Measurements from ENCODE around the gene TUT1.
"Not testable (repeated sequence)": the region's sequence is repeated elsewhere in the genome, so short reads cannot be mapped to it uniquely, and the experiment has no call there.

Gene TUT1

DNA sequence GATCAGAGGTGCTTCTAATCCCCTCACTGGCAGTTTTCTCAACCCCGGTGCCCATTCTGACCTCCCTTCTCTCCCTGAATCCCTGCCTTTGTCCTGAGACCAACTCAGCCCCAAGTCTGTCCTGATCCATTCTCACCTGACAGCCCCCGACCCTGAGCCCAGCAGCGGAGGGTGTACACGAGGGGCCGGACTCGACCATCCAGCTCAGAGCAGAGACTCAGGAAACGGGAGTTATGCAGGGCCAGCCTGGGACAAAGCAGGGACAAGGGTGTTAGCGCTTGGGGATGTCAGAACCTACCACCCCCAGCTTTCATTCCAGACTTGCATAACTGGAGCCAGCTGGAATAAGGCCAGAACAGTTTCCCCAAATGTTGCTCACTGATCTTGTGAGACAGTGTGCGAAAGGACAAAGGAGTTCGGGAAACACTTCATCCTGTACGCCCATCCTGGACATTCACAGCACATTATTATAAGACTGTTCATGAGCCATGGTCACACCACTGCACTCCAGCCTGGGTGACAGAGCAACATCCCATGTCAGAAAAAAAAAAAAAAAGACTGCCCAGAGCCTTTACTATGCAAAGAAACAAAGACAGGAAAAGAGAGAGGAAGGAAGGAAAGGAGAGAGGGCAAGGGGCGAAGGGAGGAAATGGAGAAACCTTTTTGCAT, 14.1 kb downstream of the TUT1 start:
- no peak for DNase-seq

DNA sequence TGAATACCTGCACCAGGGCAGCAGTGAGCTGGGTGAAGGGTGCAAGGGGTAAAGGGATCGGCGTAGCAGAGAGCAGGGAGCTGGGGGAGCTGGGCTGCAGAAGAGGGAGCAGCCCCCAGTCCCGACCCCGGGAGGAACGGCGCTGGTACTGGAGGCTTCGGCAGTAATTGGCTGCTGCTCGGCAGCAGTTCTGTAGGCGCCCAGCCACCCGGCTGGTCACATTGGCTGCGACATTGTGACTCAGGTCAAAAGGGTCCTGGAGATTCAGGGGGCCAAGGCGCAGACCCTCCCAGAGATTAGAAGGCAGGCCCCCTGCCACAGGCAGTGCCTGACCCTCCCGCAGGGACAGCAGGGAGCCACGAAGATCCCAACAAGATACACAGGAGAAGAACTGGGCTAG, 15.5 kb downstream of the TUT1 start:
- DNase-seq, result no peak

DNA sequence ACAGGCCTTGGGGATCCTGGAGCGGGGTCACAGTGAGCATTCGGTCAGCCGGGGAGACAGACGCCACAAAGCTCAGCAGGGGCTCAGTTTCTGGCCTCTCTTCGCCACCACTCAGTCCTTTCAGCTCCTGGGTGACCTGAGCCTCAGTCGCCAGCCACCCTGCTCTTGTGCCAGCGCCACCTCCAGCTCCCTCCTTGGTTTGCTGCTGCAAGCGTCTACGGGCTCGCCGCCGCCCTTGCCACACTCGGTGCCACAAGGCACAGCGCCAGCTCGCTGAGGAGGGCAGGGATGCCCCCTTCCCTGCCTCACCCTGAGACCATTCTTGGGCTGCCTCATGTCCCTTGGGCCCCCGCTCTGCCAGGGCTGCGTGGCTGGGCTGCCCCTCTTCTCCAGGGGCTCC, 16.2 kb downstream of the TUT1 start:
- DNase-seq, result peak; percentile 49

DNA sequence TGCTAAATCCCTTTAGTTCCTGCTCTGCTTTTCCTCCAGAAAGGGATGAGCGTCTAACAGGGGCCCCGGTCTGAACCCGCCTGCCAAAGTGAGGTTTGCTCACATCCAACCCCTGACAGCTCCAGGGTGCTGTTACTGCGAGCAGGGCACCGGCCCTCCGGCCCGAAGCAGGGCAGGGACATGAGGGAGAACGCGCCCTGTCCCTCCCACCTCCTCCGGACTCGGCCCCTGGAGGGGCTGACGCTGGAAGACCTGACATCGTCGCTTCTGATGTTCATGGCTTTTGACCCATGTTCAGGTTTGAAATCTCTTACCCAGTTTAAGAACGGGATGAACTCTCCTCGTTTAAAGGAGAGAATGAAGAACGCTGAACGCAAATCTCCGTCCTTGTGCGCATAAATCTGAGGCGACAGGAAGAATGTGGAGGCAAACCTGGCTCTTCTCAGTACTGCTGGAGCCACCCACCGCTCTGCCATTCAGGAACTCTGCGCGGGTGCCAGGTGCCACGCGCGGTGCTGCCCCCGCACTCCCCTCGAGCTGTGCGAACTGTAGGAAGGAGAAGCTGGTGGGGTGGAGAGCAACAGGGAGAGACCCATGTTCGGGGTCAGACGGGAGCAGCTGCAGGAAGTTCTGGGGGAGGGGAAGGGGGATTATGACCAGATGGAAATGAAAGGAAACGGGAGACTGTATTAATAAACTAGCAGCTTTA, 16.8 kb downstream of the TUT1 start:
- peak; percentile 47 for DNase-seq

DNA sequence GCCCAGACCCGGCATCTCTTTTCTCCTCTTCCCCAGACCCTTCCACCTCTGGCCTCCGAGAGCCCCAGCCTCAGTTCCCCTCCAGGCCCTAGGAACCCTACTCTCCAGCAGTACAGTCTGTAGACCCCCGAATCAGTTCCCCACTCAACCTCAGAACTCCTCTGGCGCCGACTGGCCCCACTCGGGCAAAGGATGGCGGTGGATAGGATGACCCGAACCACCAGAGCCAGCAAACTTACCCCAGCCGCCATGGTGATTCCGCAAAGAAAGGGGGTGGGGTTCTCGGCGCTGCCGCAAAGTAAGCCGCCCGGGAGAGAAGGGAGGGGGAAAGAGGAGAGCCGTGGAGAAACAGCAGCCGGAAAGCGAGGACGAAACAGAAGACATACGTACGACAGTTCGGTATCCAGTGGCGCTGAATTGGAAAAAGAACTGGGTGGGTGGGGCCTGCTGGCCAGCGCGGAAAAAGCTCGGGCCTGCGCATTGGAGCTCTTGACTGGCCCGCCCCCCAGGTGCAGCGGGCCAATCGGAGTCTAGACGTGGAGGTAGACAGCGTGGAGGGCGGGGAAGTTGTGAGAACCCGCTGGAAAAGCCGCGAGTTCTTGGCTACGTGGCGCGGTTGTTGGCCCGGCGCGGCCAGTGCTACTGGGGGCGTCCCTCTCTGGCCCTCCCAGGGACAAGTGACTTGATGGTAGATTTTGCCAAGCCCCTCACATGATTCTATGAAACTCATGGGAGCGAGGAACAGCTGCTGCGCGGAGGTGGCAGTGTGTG, 17.5 kb downstream of the TUT1 start, which contains the start of gene EEF1G:
EEF1G (minus strand) TSS at position 300 of the 771 bp plus-strand sequence; CDS start at position 251, 49 bp downstream.
- DNase-seq, result peak; percentile 99

DNA sequence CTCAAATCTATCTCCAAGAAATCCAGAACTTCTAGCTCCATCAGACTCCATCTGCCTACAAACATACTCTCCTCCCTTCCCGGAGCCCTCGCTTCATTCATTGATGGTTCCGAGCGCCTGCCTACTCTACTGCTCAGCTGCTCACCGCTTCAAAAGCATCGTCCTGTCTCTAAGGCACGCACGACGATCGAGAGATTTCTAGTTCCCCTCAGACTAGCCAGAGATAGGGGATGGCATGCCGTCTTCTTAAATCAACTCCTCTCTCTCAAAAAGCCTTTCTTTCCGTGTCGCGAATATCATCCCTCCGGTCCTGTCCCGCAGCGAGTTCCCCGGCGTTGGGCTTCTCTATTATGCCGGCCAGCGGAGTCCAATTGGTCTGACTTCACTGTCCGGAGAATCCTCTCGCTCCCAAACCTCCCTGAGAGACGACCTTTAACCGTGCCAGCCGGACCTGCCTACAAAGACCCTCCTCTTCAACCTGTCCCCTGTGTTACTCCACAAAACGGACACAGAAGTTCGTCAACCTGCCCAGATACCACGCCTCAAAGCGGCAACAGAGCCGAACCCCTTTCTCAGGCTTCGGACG, 18.2 kb downstream of the TUT1 start:
- DNase-seq, result peak; percentile 18

DNA sequence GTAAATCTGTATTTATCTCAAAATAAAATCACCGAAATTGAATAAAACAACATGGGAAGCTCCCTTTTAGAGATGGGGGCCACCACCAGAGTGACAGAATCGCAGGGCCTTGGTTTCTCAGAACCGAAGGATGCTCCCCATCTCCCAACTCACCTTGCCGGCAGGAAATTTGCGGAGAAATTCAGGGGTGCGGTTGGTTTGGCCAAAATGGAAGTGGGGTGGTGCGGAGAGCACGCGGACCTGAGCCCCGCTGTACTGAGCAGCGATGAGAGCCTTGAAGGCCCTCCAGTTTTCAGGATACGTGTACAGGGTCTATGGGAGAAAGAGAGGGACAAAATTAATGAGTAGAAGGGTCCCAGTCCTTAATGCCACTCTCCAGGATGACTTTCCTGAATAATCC, 18.9 kb downstream of the TUT1 start:
- DNase-seq, result no peak

DNA sequence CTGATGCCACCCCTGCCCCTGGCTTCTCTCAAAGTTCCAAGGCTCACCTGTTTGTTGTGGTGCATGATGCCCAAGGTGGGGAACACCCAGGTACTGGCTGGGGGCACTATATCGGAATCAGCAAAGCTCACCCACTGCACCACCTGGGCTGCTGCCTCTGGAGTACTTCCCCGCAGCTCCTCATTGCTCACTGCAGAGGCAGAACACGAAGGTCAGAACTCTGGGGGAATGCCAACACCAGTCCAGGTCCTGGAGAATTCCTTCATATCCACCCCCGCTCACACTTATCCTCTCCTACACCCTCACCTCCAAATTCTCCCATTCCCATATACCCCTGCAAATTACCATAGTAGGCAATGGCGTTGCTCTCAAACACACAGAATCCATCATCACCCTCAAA, 19.8 kb downstream of the TUT1 start:
- not testable (repeated sequence) for DNase-seq

DNA sequence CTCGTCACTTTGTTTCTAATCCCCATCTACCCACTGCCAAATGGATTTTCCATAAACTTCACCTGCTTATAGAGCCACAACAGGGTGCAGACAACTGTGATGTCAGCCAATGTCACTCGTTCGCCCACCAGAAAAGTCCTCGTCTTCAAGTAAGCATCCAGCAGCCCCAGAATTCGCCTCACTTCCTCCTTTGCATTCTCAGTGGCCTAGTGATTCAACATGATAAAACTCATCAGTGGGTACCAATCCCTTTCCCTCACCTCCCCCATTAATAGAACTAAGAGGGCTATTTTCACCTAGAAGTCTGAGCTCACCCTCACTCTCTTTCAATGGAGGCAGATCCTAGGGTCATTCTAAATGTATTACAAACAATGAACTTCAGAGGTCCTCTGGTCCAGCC, 20.4 kb downstream of the TUT1 start:
- DNase-seq, result not testable (repeated sequence)

DNA sequence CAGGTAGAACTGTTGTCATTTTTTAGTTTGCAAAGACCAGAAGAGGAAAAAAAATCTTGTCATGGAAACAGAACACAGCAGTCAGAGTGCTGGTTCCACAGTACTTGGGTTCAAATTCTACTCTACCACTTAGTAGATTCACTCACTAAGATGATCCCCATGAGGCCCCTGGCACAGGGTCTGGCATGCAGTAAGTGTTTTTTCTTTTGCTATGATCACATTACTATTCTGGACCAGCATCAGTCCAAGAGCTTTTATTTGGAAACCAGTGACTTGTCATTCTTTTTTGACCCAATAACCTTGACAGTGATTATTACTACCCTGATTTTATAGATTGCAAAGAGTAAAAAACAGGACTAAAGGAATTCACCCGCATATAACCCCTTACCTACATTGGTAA, 21.7 kb downstream of the TUT1 start:
- no peak for DNase-seq

DNA sequence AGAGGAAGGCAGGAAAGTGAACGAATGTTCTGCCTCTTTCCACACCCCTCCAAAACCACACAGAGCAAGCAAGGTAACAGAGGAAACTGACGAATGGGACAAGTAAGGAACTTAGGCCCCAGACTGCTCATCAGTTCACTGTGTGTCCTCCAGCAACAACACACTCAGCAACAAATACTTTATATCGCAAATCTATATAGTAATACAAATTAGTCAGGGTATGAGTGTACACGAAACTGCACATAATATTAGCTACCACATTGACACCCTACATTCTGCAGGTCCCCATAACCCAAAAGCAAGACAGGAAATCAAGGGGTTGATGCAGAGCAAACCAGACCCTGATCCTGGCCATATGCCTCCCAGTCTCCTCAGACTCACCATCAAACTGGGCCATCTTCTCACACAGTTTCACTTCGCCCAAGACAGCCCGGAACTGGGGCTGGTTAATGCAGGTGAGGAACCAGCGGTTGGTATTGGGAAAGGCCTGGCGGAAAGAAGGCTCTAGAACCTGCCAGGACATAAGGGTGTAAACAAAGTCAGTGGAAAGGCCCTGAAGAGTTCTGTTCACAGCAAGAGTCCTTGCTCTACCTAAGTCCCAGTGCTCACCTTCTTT, 24.2 kb downstream of the TUT1 start:
- DNase-seq, result no peak

DNA sequence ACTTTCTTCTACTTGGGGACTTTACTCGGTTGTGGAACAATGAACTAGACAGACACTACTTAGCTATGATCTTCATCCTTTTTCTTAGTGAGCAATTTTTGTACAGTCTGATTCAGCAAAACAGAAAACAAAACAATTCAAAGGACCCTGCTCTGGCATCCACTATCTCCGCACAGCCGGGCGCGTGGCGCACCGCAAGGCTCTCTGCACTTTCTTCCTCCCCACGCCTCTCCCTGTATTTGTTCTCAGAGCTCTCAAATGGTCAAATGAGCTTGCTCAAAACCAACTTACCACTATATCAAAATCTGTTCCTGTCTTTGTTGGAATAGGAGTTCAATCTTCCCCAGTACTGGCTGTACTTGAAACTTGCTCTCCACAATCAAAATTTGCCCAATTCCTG, 25.1 kb downstream of the TUT1 start:
- no peak for DNase-seq

DNA sequence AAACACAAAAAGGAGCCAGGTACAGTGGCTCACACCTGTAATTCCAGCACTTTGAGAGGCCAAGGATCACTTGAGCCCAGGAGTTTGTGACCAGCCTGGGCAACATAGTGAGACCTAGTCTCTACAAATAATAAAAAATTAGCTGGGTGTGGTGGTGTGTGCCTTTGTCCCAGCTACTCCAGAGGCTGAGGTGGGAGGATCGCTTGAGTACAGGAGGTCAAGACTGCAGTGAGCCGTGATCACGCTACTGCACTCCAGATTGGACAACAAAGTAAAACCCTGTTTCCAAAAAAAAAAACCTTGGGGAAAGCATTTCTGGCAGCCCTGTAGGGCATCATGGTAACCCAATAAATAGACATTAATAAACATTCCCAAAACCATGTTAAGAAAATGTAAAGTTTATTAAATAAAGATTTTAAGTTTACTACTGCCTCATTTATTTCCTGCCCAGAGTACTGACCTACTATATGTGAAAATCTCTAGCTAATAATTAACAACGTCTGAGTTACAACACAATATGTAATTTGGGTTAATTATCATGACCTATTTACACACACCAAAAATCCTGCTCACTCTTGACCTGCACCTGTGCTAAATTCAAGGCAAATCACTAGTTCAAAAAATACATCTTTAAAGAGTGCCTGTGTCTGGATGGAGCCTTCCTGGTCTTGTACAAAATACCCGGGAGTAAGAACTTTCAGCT, 26.1 kb downstream of the TUT1 start:
- DNase-seq, result no peak

DNA sequence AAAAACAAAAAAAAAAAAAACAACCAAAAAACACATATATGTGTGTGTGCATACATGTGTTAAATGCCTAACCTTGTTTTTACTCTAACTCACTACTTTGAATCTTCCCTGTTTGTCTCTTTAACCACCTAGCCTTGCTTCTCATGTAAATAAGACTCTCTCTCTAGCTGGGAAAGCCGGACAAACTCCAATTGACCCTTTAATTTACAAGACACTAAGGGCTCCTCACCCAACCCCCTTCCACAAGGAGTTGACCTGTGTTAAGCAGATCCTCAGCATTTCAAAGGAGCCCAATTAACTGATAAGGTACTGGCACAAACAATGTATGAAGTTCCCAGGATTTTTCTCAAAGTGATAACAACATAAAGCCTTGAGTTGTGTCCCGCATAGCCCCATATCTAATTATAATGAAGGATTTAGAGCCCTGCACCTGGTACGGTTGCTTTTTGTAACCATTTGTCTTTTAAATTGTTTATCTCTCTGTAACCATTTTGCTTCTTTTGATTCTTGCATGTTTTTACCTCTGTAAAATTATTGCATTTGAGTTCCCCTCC, 29.6 kb downstream of the TUT1 start:
- DNase-seq, result not testable (repeated sequence)

DNA sequence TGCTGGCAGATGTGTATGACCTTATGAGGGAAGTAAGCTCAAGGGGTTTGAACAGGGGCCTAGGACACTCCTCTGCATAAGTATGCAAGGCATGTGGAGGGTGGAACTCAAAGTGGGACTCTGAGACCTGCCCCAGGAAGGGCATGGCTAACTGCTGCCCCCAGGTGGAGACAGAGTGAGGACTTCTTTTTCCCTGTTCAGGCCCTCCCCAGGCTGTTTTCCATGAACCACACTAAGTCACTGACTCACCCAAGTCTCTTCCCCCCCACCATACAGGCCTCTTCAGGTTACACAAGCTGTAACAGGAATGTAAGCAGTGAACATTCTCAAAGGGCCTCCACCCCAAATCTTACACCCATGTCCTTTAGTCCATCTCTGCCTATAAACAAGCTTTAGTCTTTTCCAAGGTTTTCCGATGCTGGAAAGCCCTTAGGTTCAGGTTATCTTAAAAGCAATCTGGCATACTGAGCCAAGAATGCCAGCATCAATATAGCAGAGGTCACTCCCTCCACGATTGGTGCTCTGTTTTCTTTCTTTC, 30.7 kb downstream of the TUT1 start:
- no peak for DNase-seq

DNA sequence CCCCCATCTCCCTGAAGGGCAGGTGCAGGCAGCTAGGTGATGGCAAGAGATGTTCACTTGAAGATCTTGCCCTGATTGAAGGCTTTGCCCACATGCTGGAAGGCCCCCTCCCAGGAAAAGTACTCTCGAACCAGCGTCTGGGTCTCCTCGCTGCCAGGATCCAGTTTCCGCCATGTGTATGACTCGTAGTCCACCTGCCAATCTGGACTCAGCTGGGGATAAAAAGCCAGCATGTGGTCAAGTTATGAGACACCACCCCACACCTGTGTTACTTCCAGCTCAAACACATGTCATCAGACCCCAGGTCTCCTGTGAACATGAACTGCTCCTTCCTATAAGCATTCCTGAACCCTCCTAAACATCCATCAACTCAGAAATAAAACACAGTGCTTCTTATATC, 31.7 kb downstream of the TUT1 start:
- DNase-seq, result not testable (repeated sequence)

DNA sequence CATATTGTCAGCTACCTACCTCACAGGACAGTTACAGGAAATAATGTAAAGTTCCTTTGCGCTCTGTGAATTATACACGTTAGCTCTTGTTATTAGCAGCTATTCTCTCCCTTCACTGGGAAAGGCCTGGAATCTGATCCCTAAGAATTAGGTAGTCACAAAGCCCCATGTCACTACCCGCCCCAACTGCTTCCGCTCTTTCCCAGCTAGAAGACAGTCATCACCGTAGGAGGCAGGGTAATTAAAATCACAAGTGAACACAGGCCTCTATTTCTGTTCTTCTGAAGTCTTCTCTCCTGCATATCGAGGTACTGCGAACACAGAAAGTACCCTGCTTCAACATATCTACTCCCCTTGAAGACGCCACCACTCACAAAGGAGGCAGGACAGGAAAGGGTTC, 32.1 kb downstream of the TUT1 start:
- no peak for DNase-seq

DNA sequence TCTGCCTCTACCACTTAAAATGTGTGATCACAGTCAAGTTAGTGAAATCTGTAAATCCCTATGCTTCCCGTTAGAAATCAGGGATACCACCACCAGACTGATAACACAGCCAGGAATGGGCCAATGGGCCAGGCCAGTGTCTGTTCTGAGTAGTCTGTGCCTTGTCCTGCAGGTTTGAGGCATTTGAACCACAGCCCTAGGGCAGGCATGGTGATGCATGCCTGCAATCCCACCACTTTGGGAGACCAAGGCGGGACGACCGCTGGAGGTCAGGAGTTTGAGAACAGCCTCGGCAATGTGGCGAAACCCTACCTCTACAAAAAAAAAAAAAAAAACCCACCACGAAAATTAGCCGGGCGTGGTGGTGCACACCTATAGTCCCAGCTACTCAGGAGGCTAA, 32.7 kb downstream of the TUT1 start:
- DNase-seq, result no peak

DNA sequence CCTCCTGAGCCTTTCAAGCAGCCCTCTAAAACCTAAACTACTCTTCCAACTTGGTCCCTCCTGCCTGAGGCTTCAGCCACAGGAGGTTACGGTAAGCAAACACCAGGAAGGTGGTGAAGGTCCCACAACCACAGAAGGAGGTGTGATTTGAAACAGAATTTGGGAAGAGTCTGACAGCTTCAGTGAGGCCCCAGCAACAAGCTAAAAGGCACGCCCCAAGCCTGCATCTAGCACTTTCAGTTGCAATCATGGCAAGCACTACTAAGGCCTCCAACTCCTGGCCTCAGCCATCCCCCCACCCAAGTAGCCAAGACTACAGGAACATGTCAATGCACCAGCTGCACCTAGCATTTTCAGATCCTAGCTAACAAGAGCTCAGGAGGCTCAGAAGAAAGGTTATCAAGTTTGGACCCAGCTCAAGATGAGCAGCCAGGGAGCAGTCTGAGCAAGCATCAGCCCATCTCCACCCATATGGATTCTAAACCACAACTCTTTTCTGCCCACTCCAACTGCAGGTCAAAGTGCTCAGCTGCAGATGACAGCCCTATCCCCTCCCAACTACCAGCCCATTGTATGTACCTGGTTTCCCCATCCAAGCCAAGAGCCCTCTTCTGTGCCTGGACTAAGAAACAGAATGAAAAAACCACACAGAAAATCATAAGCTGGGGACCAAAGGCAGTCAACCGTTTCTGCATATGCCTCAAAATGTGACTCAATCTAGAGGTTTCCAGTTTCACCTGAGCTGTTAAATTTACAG, 34.3 kb downstream of the TUT1 start:
- DNase-seq, result no peak

DNA sequence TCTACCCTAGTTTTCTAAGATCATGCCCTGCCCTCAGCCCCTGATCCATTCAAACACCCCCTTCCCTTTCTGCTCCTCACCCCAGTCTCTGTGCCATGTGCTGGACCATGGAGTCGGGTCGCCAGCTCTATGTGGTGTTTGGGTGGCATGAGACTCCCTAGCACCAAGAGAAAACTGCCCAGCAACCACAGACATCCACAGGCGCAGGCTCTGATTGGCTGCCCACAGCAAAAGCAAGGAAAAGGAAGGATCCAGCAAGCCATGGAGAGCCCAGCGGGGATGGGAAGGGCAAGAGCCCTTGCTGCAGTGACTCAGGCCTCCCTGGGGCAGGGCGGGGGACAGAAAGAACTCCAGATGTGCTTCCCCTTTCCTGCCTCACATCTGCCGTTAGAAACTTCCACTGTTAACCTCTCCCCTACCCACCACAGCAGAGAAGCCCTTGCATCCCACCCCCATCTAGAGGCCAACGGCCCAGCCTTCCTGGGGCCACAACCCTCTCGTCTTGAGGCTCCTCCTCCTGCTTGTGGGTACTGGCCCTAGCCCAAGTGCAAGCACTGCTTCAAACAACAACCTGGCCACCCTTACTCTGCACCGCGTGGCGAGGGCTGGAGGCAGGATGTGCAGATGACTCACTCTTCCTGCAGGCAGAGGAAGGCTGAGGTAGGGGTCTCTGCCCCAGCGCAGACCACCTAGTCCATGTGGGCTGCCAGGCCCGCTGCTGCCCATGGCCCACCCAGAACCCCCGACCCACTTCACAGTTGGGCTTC, 35.0 kb downstream of the TUT1 start:
- peak; percentile 10 for DNase-seq

All from NCI-H1105 treated with DMSO at 0.1 percent for 48 hours (cell line).